ENCODE results near the gene EFNA5. TPM values are rescaled to one million over a fixed set of nuclear protein-coding genes. Genes with fewer than 3 reads are reported as not detected.

Gene EFNA5
- total RNA-seq, 2 donors from 2014 or later, result 6.0 to 13.5 TPM

- ATAC-seq (ENCODE audit: insufficient number of reproducible peaks, low FRiP score, low read depth), result no peak
- no peak for TF ChIP-seq CTCF (IDR thresholded peaks at IDR 0.05)
- no peak for DNase-seq (ENCODE audit: low spot score)
- H3K4me3 ChIP-seq, result no peak overlapping the region
- no peaks in the 10 kb centered on the region for H3K36me3 ChIP-seq
- H3K4me1 ChIP-seq (ENCODE audit: control insufficient read depth in 1 of 2, low read depth in 2 of 2), result no peaks in the 10 kb centered on the region
- H3K27ac ChIP-seq, result no peak overlapping the region
- no peaks in the 10 kb centered on the region for H3K27me3 ChIP-seq (replicated peaks; ENCODE audit: insufficient read depth)
- H3K9me3 ChIP-seq, result no peaks in the 10 kb centered on the region
These were observed 289.4 kb downstream of the EFNA5 start for GRCh38 chr5:107381189-107381856.

- Histone ChIP-seq H3K27me3 (replicated peaks; ENCODE audit: insufficient read depth) (no peaks in the 10 kb centered on the region), H3K27ac (no peak overlapping the region), H3K9me3 (no peaks in the 10 kb centered on the region), H3K4me1 (ENCODE audit: control insufficient read depth in 1 of 2, low read depth in 2 of 2) (no peaks in the 10 kb centered on the region), H3K4me3 (no peak overlapping the region), H3K36me3 (no peaks in the 10 kb centered on the region)
- TF ChIP-seq CTCF (IDR thresholded peaks at IDR 0.05), result no peak
- no peak for DNase-seq (ENCODE audit: low spot score)
- no peak for ATAC-seq (ENCODE audit: insufficient number of reproducible peaks, low FRiP score, low read depth)
These were observed 290.1 kb downstream of the EFNA5 start for GRCh38 chr5:107380654-107381053.

- H3K27ac ChIP-seq, result no peak overlapping the region
- DNase-seq (ENCODE audit: low spot score) (no peak), ATAC-seq (ENCODE audit: insufficient number of reproducible peaks, low FRiP score, low read depth) (no peak)
- H3K9me3 ChIP-seq, result no peaks in the 10 kb centered on the region
- H3K4me3 ChIP-seq, result no peak overlapping the region
- no peak for TF ChIP-seq CTCF (IDR thresholded peaks at IDR 0.05)
- H3K4me1 ChIP-seq (ENCODE audit: control insufficient read depth in 1 of 2, low read depth in 2 of 2), result peaks cover 0 to 10% of the 10 kb centered on the region in 2 donors
- no peaks in the 10 kb centered on the region for H3K27me3 ChIP-seq (replicated peaks; ENCODE audit: insufficient read depth)
- H3K36me3 ChIP-seq, result no peaks in the 10 kb centered on the region
These were observed 292.4 kb downstream of the EFNA5 start for GRCh38 chr5:107378218-107378899.

GRCh38 chr5:107377277-107377609, 293.5 kb downstream of the EFNA5 start:
- DNase-seq (ENCODE audit: low spot score) (no peak), ATAC-seq (ENCODE audit: insufficient number of reproducible peaks, low FRiP score, low read depth) (no peak)
- H3K4me1 ChIP-seq (ENCODE audit: control insufficient read depth in 1 of 2, low read depth in 2 of 2), result peaks cover 0 to 18% of the 10 kb centered on the region in 2 donors
- no peaks in the 10 kb centered on the region for H3K9me3 ChIP-seq
- no peaks in the 10 kb centered on the region for H3K27me3 ChIP-seq (replicated peaks; ENCODE audit: insufficient read depth)
- no peak overlapping the region for H3K4me3 ChIP-seq
- no peak for TF ChIP-seq CTCF (IDR thresholded peaks at IDR 0.05)
- no peaks in the 10 kb centered on the region for H3K36me3 ChIP-seq
- H3K27ac ChIP-seq, result no peak overlapping the region

- H3K27ac ChIP-seq, result no peak overlapping the region
- H3K9me3 ChIP-seq, result no peaks in the 10 kb centered on the region
- no peak for TF ChIP-seq CTCF (IDR thresholded peaks at IDR 0.05)
- H3K4me1 ChIP-seq (ENCODE audit: control insufficient read depth in 1 of 2, low read depth in 2 of 2), result peaks cover 0 to 23% of the 10 kb centered on the region in 2 donors
- ATAC-seq (ENCODE audit: insufficient number of reproducible peaks, low FRiP score, low read depth), result no peak
- H3K27me3 ChIP-seq (replicated peaks; ENCODE audit: insufficient read depth), result no peaks in the 10 kb centered on the region
- DNase-seq (ENCODE audit: low spot score), result no peak
- H3K36me3 ChIP-seq, result no peaks in the 10 kb centered on the region
- H3K4me3 ChIP-seq, result no peak overlapping the region
These were observed 294.0 kb downstream of the EFNA5 start for GRCh38 chr5:107376546-107377276.
